ENCODE measurements around the gene COX7B.

Gene COX7B

GRCh38 chrX:77953302-77953701 is 54.0 kb downstream of the COX7B start:
- H3K4me3 ChIP-seq (ENCODE audit: low read depth, low read length), result no peak overlapping the region
- H3K9me3 ChIP-seq (ENCODE audit: control insufficient read depth, insufficient read depth, low read depth, low read length), result peaks cover 5% of the 10 kb centered on the region
- H3K4me1 ChIP-seq (ENCODE audit: control insufficient read depth, insufficient read depth, low read length), result no peaks in the 10 kb centered on the region
- CTCF ChIA-PET, result interaction anchor here (0.8 kb wide), 1 partner anchor 30 kb away, joined by 4 read pairs; no protein-coding TSS in a partner anchor
- TF ChIP-seq INSM2 (tag by site-specific recombination; IDR thresholded peaks at IDR 0.05) (no peak), ZNF623 (tag by site-specific recombination; IDR thresholded peaks at IDR 0.05) (no peak), ZNF416 (tag by site-specific recombination; IDR thresholded peaks at IDR 0.05) (no peak), WT1 (tag by site-specific recombination; IDR thresholded peaks at IDR 0.05) (no peak), ZNF302 (tag by site-specific recombination; IDR thresholded peaks at IDR 0.05; ENCODE audit: low read depth) (no peak), ZNF837 (tag by site-specific recombination; IDR thresholded peaks at IDR 0.05) (no peak), ZNF366 (tag by site-specific recombination; conservative IDR thresholded peaks at IDR 0.05) (no peak), ZNF791 (tag by site-specific recombination; IDR thresholded peaks at IDR 0.05) (no peak), ZBTB21 (tag by site-specific recombination; IDR thresholded peaks at IDR 0.05) (no peak), PATZ1 (tag by site-specific recombination; IDR thresholded peaks at IDR 0.05) (no peak), ZNF626 (tag by site-specific recombination; IDR thresholded peaks at IDR 0.05) (no peak), ZNF146 (tag by site-specific recombination; IDR thresholded peaks at IDR 0.05) (no peak), ZNF132 (tag by site-specific recombination; IDR thresholded peaks at IDR 0.05; ENCODE audit: borderline replicate concordance) (no peak), ZNF521 (tag by site-specific recombination; IDR thresholded peaks at IDR 0.05) (no peak), ZSCAN4 (tag by site-specific recombination; IDR thresholded peaks at IDR 0.05) (no peak)
- POLR2A ChIA-PET, result no interaction called here
- no peak overlapping the region for H3K27ac ChIP-seq (ENCODE audit: extremely low read depth, low read depth, low read length)
- no peaks in the 10 kb centered on the region for H3K36me3 ChIP-seq (ENCODE audit: control insufficient read depth in 2 of 2, insufficient read depth in 1 of 2, low read length in 2 of 2)

- no peaks in the 10 kb centered on the region for H3K4me1 ChIP-seq (ENCODE audit: control insufficient read depth, insufficient read depth, low read length)
- H3K9me3 ChIP-seq (ENCODE audit: control insufficient read depth, insufficient read depth, low read depth, low read length), result peaks cover 5% of the 10 kb centered on the region
- H3K4me3 ChIP-seq (ENCODE audit: low read depth, low read length), result no peak overlapping the region
- CTCF ChIA-PET, result interaction anchor here (0.8 kb wide), 1 partner anchor 29 kb away, joined by 4 read pairs; no protein-coding TSS in a partner anchor
- H3K36me3 ChIP-seq (ENCODE audit: control insufficient read depth in 2 of 2, insufficient read depth in 1 of 2, low read length in 2 of 2), result no peaks in the 10 kb centered on the region
- no peak overlapping the region for H3K27ac ChIP-seq (ENCODE audit: extremely low read depth, low read depth, low read length)
- POLR2A ChIA-PET, result no interaction called here
- no peak for TF ChIP-seq ZNF121 (tag by site-specific recombination; IDR thresholded peaks at IDR 0.05)
- no peak for TF ChIP-seq ZNF394 (tag by site-specific recombination; IDR thresholded peaks at IDR 0.05; ENCODE audit: borderline replicate concordance)
- no peak for TF ChIP-seq PBX3 (CRISPR knock-in tag; IDR thresholded peaks at IDR 0.05)
- no peak for TF ChIP-seq OVOL3 (tag by site-specific recombination; IDR thresholded peaks at IDR 0.05)
- TF ChIP-seq HIC1 (tag by site-specific recombination; IDR thresholded peaks at IDR 0.05), result no peak
- no peak for TF ChIP-seq ZNF18 (tag by site-specific recombination; IDR thresholded peaks at IDR 0.05)
- TF ChIP-seq ZNF658 (tag by site-specific recombination; IDR thresholded peaks at IDR 0.05), result no peak
- TF ChIP-seq WT1 (tag by site-specific recombination; IDR thresholded peaks at IDR 0.05), result no peak
- no peak for TF ChIP-seq YY1 (tag by site-specific recombination; IDR thresholded peaks at IDR 0.05)
- TF ChIP-seq ZNF514 (tag by site-specific recombination; IDR thresholded peaks at IDR 0.05), result no peak
- TF ChIP-seq ZNF777 (tag by site-specific recombination; IDR thresholded peaks at IDR 0.05; ENCODE audit: borderline replicate concordance), result no peak
- TF ChIP-seq IKZF3 (tag by site-specific recombination; IDR thresholded peaks at IDR 0.05), result no peak
- TF ChIP-seq ZNF629 (tag by site-specific recombination; IDR thresholded peaks at IDR 0.05), result no peak
Measured at GRCh38 chrX:77953708-77954107, 54.4 kb downstream of the COX7B start.

Measured in HEK293 (cell line).